ENCODE measurements around the gene HHATL.

- no peak for TF ChIP-seq CTCF (IDR thresholded peaks at IDR 0.05)
- TF ChIP-seq POLR2AphosphoS5 (IDR thresholded peaks at IDR 0.05) = no peak
- TF ChIP-seq EP300 (IDR thresholded peaks at IDR 0.05) = no peak
These were observed 8.2 kb downstream of the HHATL start for GRCh38 chr3:42694366-42694765.

Measured in suprapubic skin (tissue), 4 donors.